AG08395 (cell line): Measurements from ENCODE around the gene SH2B2.
A peak's percentile ranks its signal among the peaks of the same experiment; 100 is the strongest.

Source experiments
- DNase-seq: peaks from one replicate; pipeline ENCODE4 v3.0.0; 2012; ENCODE audit warnings: mixed read lengths, low spot score

Gene SH2B2

GRCh38 chr7:102286237-102287110 lies at the start of gene SH2B2:
TSS of gene SH2B2 (plus strand) at chr7:102286868. CDS start at chr7:102300551, 13,683 bp downstream.
- DNase-seq: peak; percentile 87

- no peak for DNase-seq
Observed at GRCh38 chr7:102239206-102239820, 47.4 kb upstream of the SH2B2 start.

GRCh38 chr7:102241431-102241830 lies 45.2 kb upstream of the SH2B2 start:
- DNase-seq: no peak

GRCh38 chr7:102244601-102245000 lies 42.1 kb upstream of the SH2B2 start:
- no peak for DNase-seq

- DNase-seq: no peak
Observed at GRCh38 chr7:102248081-102248455, 38.6 kb upstream of the SH2B2 start.

GRCh38 chr7:102248456-102249395 lies 37.9 kb upstream of the SH2B2 start:
- no peak for DNase-seq

GRCh38 chr7:102251531-102252365 lies 34.9 kb upstream of the SH2B2 start:
- no peak for DNase-seq

- no peak for DNase-seq
Observed at GRCh38 chr7:102252366-102252982, 34.2 kb upstream of the SH2B2 start.

GRCh38 chr7:102253066-102253972 lies 33.3 kb upstream of the SH2B2 start:
- no peak for DNase-seq

- no peak for DNase-seq
Observed at GRCh38 chr7:102253973-102254370, 32.7 kb upstream of the SH2B2 start.

- no peak for DNase-seq
Observed at GRCh38 chr7:102254521-102254920, 32.1 kb upstream of the SH2B2 start.

GRCh38 chr7:102255501-102255900 lies 31.2 kb upstream of the SH2B2 start:
- DNase-seq: no peak

- no peak for DNase-seq
Observed at GRCh38 chr7:102255916-102256315, 30.8 kb upstream of the SH2B2 start.

- DNase-seq: no peak
Observed at GRCh38 chr7:102258073-102258748, 28.5 kb upstream of the SH2B2 start.

- peak; percentile 73 for DNase-seq
Observed at GRCh38 chr7:102258749-102259107, 27.9 kb upstream of the SH2B2 start.

- peak; percentile 76 for DNase-seq
Observed at GRCh38 chr7:102260856-102261255, 25.8 kb upstream of the SH2B2 start.

GRCh38 chr7:102261451-102261850 lies 25.2 kb upstream of the SH2B2 start:
- DNase-seq: no peak

- no peak for DNase-seq
Observed at GRCh38 chr7:102262546-102262945, 24.1 kb upstream of the SH2B2 start.

GRCh38 chr7:102264367-102264891 lies 22.2 kb upstream of the SH2B2 start:
- no peak for DNase-seq
